HG02571 (cell line): ENCODE data around the gene ALKBH3.

Source experiments
- ATAC-seq: cut with Tn5 transposase; IDR thresholded peaks from one replicate; pipeline ENCODE4 v1.9.1; 2021; ENCODE audit warnings: mild to moderate bottlenecking, moderate library complexity; ENCODE audit not compliant: unreplicated experiment

Gene ALKBH3

GRCh38 chr11:43880640-43881159 lies at the start of gene ALKBH3:
Gene ALKBH3 (plus strand): TSS chr11:43880831. CDS start chr11:43882653, 1,822 bp downstream.
- ATAC-seq = peak; percentile 98

- ATAC-seq = no peak
Measured at GRCh38 chr11:43830928-43831440, 49.6 kb upstream of the ALKBH3 start.

- no peak for ATAC-seq
Measured at GRCh38 chr11:43832536-43832935, 48.1 kb upstream of the ALKBH3 start.

- no peak for ATAC-seq
Measured at GRCh38 chr11:43833657-43834073, 47.0 kb upstream of the ALKBH3 start.

- no peak for ATAC-seq
Measured at GRCh38 chr11:43834286-43834685, 46.3 kb upstream of the ALKBH3 start.

- ATAC-seq = no peak
Measured at GRCh38 chr11:43835104-43835503, 45.5 kb upstream of the ALKBH3 start.

GRCh38 chr11:43837879-43838278 lies 42.8 kb upstream of the ALKBH3 start:
- no peak for ATAC-seq

- ATAC-seq = no peak
Measured at GRCh38 chr11:43842021-43842420, 38.6 kb upstream of the ALKBH3 start.

- no peak for ATAC-seq
Measured at GRCh38 chr11:43845816-43846215, 34.8 kb upstream of the ALKBH3 start.

GRCh38 chr11:43852057-43852636 lies 28.5 kb upstream of the ALKBH3 start:
- ATAC-seq = no peak

GRCh38 chr11:43853781-43854180 lies 26.9 kb upstream of the ALKBH3 start:
- ATAC-seq = no peak

- no peak for ATAC-seq
Measured at GRCh38 chr11:43856993-43857392, 23.6 kb upstream of the ALKBH3 start.

GRCh38 chr11:43861141-43861540 lies 19.5 kb upstream of the ALKBH3 start:
- ATAC-seq = no peak

- ATAC-seq = no peak
Measured at GRCh38 chr11:43866520-43866919, 14.1 kb upstream of the ALKBH3 start.

- ATAC-seq = no peak
Measured at GRCh38 chr11:43866969-43867368, 13.7 kb upstream of the ALKBH3 start.

GRCh38 chr11:43868852-43869567 lies 11.6 kb upstream of the ALKBH3 start:
- ATAC-seq = peak; percentile 100

- no peak for ATAC-seq
Measured at GRCh38 chr11:43871051-43871450, 9.6 kb upstream of the ALKBH3 start.

GRCh38 chr11:43872995-43873394 lies 7.6 kb upstream of the ALKBH3 start:
- ATAC-seq = no peak

GRCh38 chr11:43874078-43874477 lies 6.6 kb upstream of the ALKBH3 start:
- ATAC-seq = no peak

GRCh38 chr11:43874738-43875137 lies 5.9 kb upstream of the ALKBH3 start:
- ATAC-seq = no peak

- no peak for ATAC-seq
Measured at GRCh38 chr11:43879789-43880639, 617 bp upstream of the ALKBH3 start.
